Measurements from ENCODE around the gene MAFF. TPM values are rescaled to one million over a fixed set of nuclear protein-coding genes. Genes with fewer than 3 reads are reported as not detected.

The MAFF gene
- total and polyA plus RNA-seq, 9 of the 15 experiments (the other 6 are each of a cell fraction or from before 2014, with no cell fraction given): 0.51 to 8.0 (median 5.4) TPM

DNA sequence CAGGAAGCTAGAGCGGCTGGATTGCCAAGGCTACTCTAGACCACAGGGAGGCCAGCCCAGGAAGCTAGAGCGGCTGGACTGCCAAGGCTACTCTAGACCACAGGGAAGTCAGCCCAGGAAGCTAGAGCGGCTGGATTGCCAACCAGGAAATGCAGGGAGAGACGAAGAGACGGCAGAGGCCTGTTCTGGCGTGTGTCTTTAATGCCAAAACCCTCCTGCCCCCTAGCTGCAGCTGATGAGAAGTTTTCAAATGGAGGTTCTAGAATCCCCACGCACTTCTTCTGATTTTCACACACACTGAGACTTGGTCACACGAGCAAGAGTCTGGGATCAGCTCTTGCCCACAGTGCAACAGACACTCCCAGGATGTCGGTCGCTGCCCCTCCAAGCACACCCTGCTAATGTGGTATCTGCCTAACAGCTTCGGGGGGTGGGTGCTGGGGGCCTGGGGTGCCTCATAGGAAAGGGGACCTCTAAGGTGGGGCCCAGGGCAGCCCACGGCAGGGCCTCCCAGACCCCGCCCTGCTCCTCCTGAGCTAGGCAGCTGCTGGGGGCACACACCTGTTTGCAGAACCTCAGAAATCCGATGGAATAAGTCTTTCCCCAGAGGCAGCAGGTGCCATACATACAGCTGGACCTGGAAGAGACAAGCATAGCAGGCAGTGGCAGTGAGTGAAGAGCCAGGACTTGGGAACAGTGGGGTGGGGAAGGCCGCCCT, 28.5 kb downstream of the MAFF start:
- ChIA-PET CTCF (ENCODE audit: low intra/inter-chr PET ratio) (no interaction called here), POLR2A (interaction anchor here (0.6 to 1.2 kb wide), 3 partner anchors 12 to 140 kb away, joined by 3 to 4 read pairs (median 3); no protein-coding TSS in a partner anchor)
- Histone ChIP-seq H3K9me3 (replicated peaks; ENCODE audit: control insufficient read depth, insufficient read depth, low read depth, low read length) (no peaks in the 10 kb centered on the region), H3K9me1 (ENCODE audit: control insufficient read depth, insufficient read depth, low read length) (no peaks in the 10 kb centered on the region), H2AFZ (ENCODE audit: low read depth, low read length) (no peak overlapping the region), H3K36me3 (ENCODE audit: control insufficient read depth, insufficient read depth, low read length) (peaks cover 36% of the 10 kb centered on the region; the same call in 2 of the 3 replicates), H3K4me2 (ENCODE audit: insufficient read depth, low read length) (no peak overlapping the region), H3K4me3 (no peak overlapping the region), H3K9ac (ENCODE audit: insufficient read depth in 1 of 2, low read depth in 2 of 2, low read length in 2 of 2) (no peak overlapping the region), H3K27me3 (ENCODE audit: control insufficient read depth in 2 of 2, insufficient read depth in 2 of 2, low read length in 2 of 2) (no peaks in the 10 kb centered on the region), H3K27ac (ENCODE audit: extremely low read depth, low read depth, low read length) (no peak overlapping the region), H3K4me1 (replicated peaks in 1 of 2; ENCODE audit: control insufficient read depth in 2 of 2, insufficient read depth in 2 of 2, low read length in 2 of 2) (no peaks in the 10 kb centered on the region; a peak in 2 of 5 replicates), H3K79me2 (ENCODE audit: control insufficient read depth, insufficient read depth, low read length) (no peaks in the 10 kb centered on the region), H4K20me1 (replicated peaks; ENCODE audit: control insufficient read depth, insufficient read depth, low read length) (no peaks in the 10 kb centered on the region)
- ATAC-seq: peak; percentile 54; the same call in 2 of the 3 replicates
- in situ Hi-C loops (cut with MboI): no loop called here
- BruUV-seq (replicated peaks): no TSS peak
- 83% methylated on average over 7 of the region's 15 CpGs for WGBS (ENCODE audit: insufficient coverage, low coverage, missing lambda C conversion rate)
- intact Hi-C loops (cut with micrococcal nuclease): no loop called here
- DNase-seq (ENCODE audit: extremely low read depth in 1 of 4, low spot score in 3 of 4): peak in 3 of 4 experiments; percentile 17 to 24 (median 22)
- no peak for FAIRE-seq
- TF ChIP-seq SMC3 (conservative IDR thresholded peaks at IDR 0.05; ENCODE audit: insufficient read depth, low read depth, low read length): 0 out of 2 replicates have a peak, but pooled peaks have one; percentile 18
- TF ChIP-seq RAD21 (CRISPR knock-in tag; conservative IDR thresholded peaks at IDR 0.05 in 1 of 2, IDR thresholded peaks at IDR 0.05 in 1 of 2): peak in 1 of 2 experiments; percentile 52; a peak in 2 of 4 replicates
- TF ChIP-seq, protein P1, sequence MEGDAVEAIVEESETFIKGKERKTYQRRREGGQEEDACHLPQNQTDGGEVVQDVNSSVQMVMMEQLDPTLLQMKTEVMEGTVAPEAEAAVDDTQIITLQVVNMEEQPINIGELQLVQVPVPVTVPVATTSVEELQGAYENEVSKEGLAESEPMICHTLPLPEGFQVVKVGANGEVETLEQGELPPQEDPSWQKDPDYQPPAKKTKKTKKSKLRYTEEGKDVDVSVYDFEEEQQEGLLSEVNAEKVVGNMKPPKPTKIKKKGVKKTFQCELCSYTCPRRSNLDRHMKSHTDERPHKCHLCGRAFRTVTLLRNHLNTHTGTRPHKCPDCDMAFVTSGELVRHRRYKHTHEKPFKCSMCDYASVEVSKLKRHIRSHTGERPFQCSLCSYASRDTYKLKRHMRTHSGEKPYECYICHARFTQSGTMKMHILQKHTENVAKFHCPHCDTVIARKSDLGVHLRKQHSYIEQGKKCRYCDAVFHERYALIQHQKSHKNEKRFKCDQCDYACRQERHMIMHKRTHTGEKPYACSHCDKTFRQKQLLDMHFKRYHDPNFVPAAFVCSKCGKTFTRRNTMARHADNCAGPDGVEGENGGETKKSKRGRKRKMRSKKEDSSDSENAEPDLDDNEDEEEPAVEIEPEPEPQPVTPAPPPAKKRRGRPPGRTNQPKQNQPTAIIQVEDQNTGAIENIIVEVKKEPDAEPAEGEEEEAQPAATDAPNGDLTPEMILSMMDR (IDR thresholded peaks at IDR 0.05 in 2 of 3, conservative IDR thresholded peaks at IDR 0.05 in 1 of 3; ENCODE audit: insufficient read depth in 2 of 3, low read depth in 1 of 3, low read length in 3 of 3): peak; percentile 30 to 56 (median 35); a peak in 4 of 6 replicates
- no peak for TF ChIP-seq SAP30 (IDR thresholded peaks at IDR 0.05; ENCODE audit: borderline replicate concordance, insufficient read depth, low read depth, low read length, poor library complexity, severe bottlenecking)
- TF ChIP-seq, protein P2, sequence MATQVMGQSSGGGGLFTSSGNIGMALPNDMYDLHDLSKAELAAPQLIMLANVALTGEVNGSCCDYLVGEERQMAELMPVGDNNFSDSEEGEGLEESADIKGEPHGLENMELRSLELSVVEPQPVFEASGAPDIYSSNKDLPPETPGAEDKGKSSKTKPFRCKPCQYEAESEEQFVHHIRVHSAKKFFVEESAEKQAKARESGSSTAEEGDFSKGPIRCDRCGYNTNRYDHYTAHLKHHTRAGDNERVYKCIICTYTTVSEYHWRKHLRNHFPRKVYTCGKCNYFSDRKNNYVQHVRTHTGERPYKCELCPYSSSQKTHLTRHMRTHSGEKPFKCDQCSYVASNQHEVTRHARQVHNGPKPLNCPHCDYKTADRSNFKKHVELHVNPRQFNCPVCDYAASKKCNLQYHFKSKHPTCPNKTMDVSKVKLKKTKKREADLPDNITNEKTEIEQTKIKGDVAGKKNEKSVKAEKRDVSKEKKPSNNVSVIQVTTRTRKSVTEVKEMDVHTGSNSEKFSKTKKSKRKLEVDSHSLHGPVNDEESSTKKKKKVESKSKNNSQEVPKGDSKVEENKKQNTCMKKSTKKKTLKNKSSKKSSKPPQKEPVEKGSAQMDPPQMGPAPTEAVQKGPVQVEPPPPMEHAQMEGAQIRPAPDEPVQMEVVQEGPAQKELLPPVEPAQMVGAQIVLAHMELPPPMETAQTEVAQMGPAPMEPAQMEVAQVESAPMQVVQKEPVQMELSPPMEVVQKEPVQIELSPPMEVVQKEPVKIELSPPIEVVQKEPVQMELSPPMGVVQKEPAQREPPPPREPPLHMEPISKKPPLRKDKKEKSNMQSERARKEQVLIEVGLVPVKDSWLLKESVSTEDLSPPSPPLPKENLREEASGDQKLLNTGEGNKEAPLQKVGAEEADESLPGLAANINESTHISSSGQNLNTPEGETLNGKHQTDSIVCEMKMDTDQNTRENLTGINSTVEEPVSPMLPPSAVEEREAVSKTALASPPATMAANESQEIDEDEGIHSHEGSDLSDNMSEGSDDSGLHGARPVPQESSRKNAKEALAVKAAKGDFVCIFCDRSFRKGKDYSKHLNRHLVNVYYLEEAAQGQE (IDR thresholded peaks at IDR 0.05; ENCODE audit: borderline replicate concordance): peak; percentile 32; the same call in 1 of the 2 replicates
- TF ChIP-seq, protein P2 (CRISPR knock-in tag; IDR thresholded peaks at IDR 0.05; ENCODE audit: low read depth): no peak
